NT2/D1 (cell line): Measurements from ENCODE around the gene ITGB6.

ENCODE experiments used
- SUZ12 ChIP-seq: IDR thresholded peaks from 2 replicates; pipeline ENCODE4 v1.6.1; 2011; ENCODE audit not compliant: insufficient read length, insufficient read depth; ENCODE audit errors: extremely low read depth
- YY1 ChIP-seq: IDR thresholded peaks from 2 replicates; pipeline ENCODE4 v1.6.1; 2011; ENCODE audit not compliant: insufficient read length, insufficient read depth
- ZNF274 ChIP-seq: IDR thresholded peaks from 2 replicates; pipeline ENCODE4 v1.6.1; 2011; ENCODE audit warnings: mild to moderate bottlenecking, low read depth, low read length

DNA sequence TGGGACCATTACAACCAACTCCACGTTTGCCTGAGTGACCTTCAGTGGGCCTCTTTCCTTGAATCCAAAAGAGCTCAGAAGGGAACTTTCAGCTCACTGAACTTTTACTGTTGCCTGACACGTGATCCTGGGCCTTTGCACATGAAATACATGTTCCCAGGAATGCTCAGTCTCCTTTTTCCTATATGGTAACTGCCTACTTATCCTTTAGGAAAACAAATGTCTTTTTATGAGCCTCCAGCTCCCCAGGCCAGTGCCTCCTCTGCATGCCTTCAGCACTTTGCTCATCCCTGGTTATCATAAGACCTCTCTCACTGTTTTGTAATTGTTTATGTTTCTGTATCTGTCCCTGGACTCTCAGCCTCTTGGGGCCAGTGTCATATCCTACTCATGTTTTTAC is 142.7 kb downstream of the ITGB6 start:
- TF ChIP-seq YY1 (no peak), ZNF274 (no peak), SUZ12 (no peak)
